IMR-90 (cell line): ENCODE data around the gene CERS4. TPM values are rescaled to one million over a fixed set of nuclear protein-coding genes. Genes with fewer than 3 reads are reported as not detected.

Experiments used
- ATAC-seq: fragments of 200-7000 bp; cut with Tn5 transposase; 2 replicates; pipeline ENCODE4 v1.9.1; 2020; ENCODE audit warnings: low read depth, mild to moderate bottlenecking, moderate library complexity
- BruUV-seq: library from RNA; stranded (reverse); fragments of 400-500 nt; replicated peaks from 2 replicates; lab custom pipeline; 2021; lab: Mats Ljungman, UMichigan
- CTCF ChIA-PET: fragments of 300-600 bp; formaldehyde crosslinking; extraction: SDS; loops from one replicate; lab custom pipeline; 2021; ENCODE audit warnings: antibody characterized with exemption; lab: Yijun Ruan, JAX
- POLR2A ChIA-PET: fragments of 300-600 bp; sonication (Branson Sonifier 250); formaldehyde crosslinking; loops from one replicate; lab custom pipeline; 2022; ENCODE audit warnings: antibody characterized with exemption; ENCODE audit not compliant: unreplicated experiment; lab: Charles Lee
- DNase-seq: peaks from one replicate; pipeline ENCODE4 v3.0.0; 2013
- H2AFZ ChIP-seq: replicated peaks from 2 replicates; pipeline ENCODE3; 2013; ENCODE audit warnings: low read length, mild to moderate bottlenecking; ENCODE audit not compliant: poor library complexity
- H2AK5ac ChIP-seq: 2 replicates; pipeline ENCODE4 v1.6.1; 2013; ENCODE audit warnings: low read depth, low read length, inconsistent platforms
- H2AK9ac ChIP-seq: replicated peaks from 2 replicates; pipeline ENCODE3; 2013; ENCODE audit warnings: mild to moderate bottlenecking, low read depth, low read length, moderate library complexity; ENCODE audit not compliant: poor library complexity
- H2BK120ac ChIP-seq: 2 replicates; pipeline ENCODE4 v1.6.1; 2013; ENCODE audit warnings: low read depth, low read length, inconsistent platforms
- H2BK15ac ChIP-seq: 3 replicates; pipeline ENCODE4 v1.6.1; 2013; ENCODE audit warnings: low read depth, low read length, inconsistent platforms
- H2BK20ac ChIP-seq: 2 replicates; pipeline ENCODE4 v1.6.1; 2013; ENCODE audit warnings: low read depth, mild to moderate bottlenecking, inconsistent platforms, low read length, moderate library complexity
- H2BK5ac ChIP-seq: 2 replicates; pipeline ENCODE4 v1.6.1; 2013; ENCODE audit warnings: mild to moderate bottlenecking, low read depth, low read length, inconsistent platforms; ENCODE audit not compliant: poor library complexity, severe bottlenecking
- H3K14ac ChIP-seq: replicated peaks from 2 replicates; pipeline ENCODE4 v1.6.1; 2013; ENCODE audit warnings: low read depth, low read length, inconsistent platforms
- H3K18ac ChIP-seq: 2 replicates; pipeline ENCODE4 v1.6.1; 2013; ENCODE audit warnings: low read depth, low read length, control low read depth
- H3K23ac ChIP-seq: 2 replicates; pipeline ENCODE4 v1.6.1; 2013; ENCODE audit warnings: low read depth, low read length, inconsistent platforms
- H3K27ac ChIP-seq: 2 replicates; pipeline ENCODE4 v1.5.1; 2013; ENCODE audit warnings: mild to moderate bottlenecking, control low read depth, low read length; ENCODE audit not compliant: insufficient read depth
- H3K27me3 ChIP-seq: 2 replicates; pipeline ENCODE4 v1.6.1; 2013; ENCODE audit warnings: low read length; ENCODE audit not compliant: control insufficient read depth, insufficient read depth
- H3K36me3 ChIP-seq: 2 replicates; pipeline ENCODE4 v1.6.1; 2013; ENCODE audit warnings: low read length, mixed read lengths; ENCODE audit not compliant: control insufficient read depth, insufficient read depth
- H3K4ac ChIP-seq: 2 replicates; pipeline ENCODE4 v1.6.1; 2013; ENCODE audit warnings: low read depth, low read length, inconsistent platforms
- H3K4me1 ChIP-seq: 2 replicates; pipeline ENCODE4 v1.6.1; 2013; ENCODE audit warnings: low read length, mixed read lengths; ENCODE audit not compliant: control insufficient read depth, insufficient read depth
- H3K4me2 ChIP-seq: 2 replicates; pipeline ENCODE4 v1.6.1; 2013; ENCODE audit warnings: low read depth, mild to moderate bottlenecking, control low read depth, low read length, moderate library complexity
- H3K4me3 ChIP-seq: 2 replicates; pipeline ENCODE4 v1.5.1; 2013; ENCODE audit warnings: low read depth, mild to moderate bottlenecking, control low read depth, low read length, moderate library complexity; ENCODE audit not compliant: insufficient read depth
- H3K56ac ChIP-seq: 2 replicates; pipeline ENCODE4 v1.6.1; 2013; ENCODE audit warnings: low read length, inconsistent platforms; ENCODE audit not compliant: insufficient read depth; ENCODE audit errors: extremely low read depth
- H3K79me1 ChIP-seq, 2 experiments: 2 replicates each; pipeline ENCODE4 v1.6.1; 2013; ENCODE audit warnings: low read length in 2 of 2, inconsistent platforms in 1 of 2, low read depth in 1 of 2
- H3K9ac ChIP-seq: 2 replicates; pipeline ENCODE4 v1.6.1; 2013; ENCODE audit warnings: low read depth, low read length, control low read depth
- H3K9me1 ChIP-seq: 2 replicates; pipeline ENCODE4 v1.6.1; 2013; ENCODE audit warnings: low read length, inconsistent platforms; ENCODE audit not compliant: insufficient read depth
- H3K9me3 ChIP-seq: 2 replicates; pipeline ENCODE4 v1.6.1; 2013; ENCODE audit warnings: low read length; ENCODE audit not compliant: control insufficient read depth, insufficient read depth
- H4K20me1 ChIP-seq: 2 replicates; pipeline ENCODE4 v1.6.1; 2013; ENCODE audit warnings: low read length, inconsistent platforms; ENCODE audit not compliant: insufficient read depth
- H4K5ac ChIP-seq: 2 replicates; pipeline ENCODE4 v1.6.1; 2013; ENCODE audit warnings: mild to moderate bottlenecking, low read depth, low read length, control low read depth
- H4K8ac ChIP-seq, 2 experiments: 2 replicates each; pipeline ENCODE4 v1.6.1; 2013; ENCODE audit warnings: low read depth in 2 of 2, low read length in 2 of 2, control low read depth in 1 of 2, inconsistent platforms in 1 of 2
- H4K91ac ChIP-seq: 2 replicates; pipeline ENCODE4 v1.6.1; 2013; ENCODE audit warnings: low read depth, low read length, inconsistent platforms; ENCODE audit not compliant: insufficient read depth
- CEBPB ChIP-seq: IDR thresholded peaks from 2 replicates; pipeline ENCODE4 v1.6.1; 2012; ENCODE audit warnings: low read depth, low read length, improper control_type of control experiment
- CHD1 ChIP-seq: IDR thresholded peaks from 2 replicates; pipeline ENCODE4 v1.6.1; 2012; ENCODE audit warnings: low read depth, low read length, improper control_type of control experiment
- CTCF ChIP-seq: conservative IDR thresholded peaks from 2 replicates; pipeline ENCODE4 v1.5.1; 2012; ENCODE audit warnings: mild to moderate bottlenecking, low read depth, low read length, improper control_type of control experiment
- MAZ ChIP-seq: IDR thresholded peaks from 2 replicates; pipeline ENCODE4 v1.6.1; 2012; ENCODE audit warnings: low read depth, mild to moderate bottlenecking, low read length, improper control_type of control experiment, moderate library complexity, borderline replicate concordance
- MXI1 ChIP-seq: IDR thresholded peaks from 2 replicates; pipeline ENCODE4 v1.6.1; 2012; ENCODE audit warnings: low read depth, mild to moderate bottlenecking, low read length, moderate library complexity, borderline replicate concordance
- RAD21 ChIP-seq: IDR thresholded peaks from 2 replicates; pipeline ENCODE4 v1.6.1; 2012; ENCODE audit warnings: low read length, improper control_type of control experiment
- RCOR1 ChIP-seq: IDR thresholded peaks from 2 replicates; pipeline ENCODE4 v1.6.1; 2012; ENCODE audit warnings: mild to moderate bottlenecking, low read length, improper control_type of control experiment; ENCODE audit not compliant: insufficient replicate concordance
- RFX5 ChIP-seq: IDR thresholded peaks from 2 replicates; pipeline ENCODE4 v1.8.0; 2012; ENCODE audit warnings: low read depth, mild to moderate bottlenecking, low read length, moderate library complexity
- WGBS, 2 experiments: methylation state at CpG; one replicate each; pipeline versions ENCODE4 v1.1.5 to v1.1.7; 2013; ENCODE audit warnings: missing lambda C conversion rate in 2 of 2; ENCODE audit not compliant: insufficient read length in 1 of 2; ENCODE audit errors: extremely low coverage in 2 of 2; 5-methylcytosine and 5-hydroxymethylcytosine counted together
- dilution Hi-C: fragments of 300-500 bp; cut with HindIII; formaldehyde crosslinking; loops from one replicate; pipeline ENCODE4 v1.14.3; 2018; ENCODE audit warnings: low sequenced_read_pairs; ENCODE audit not compliant: unreplicated experiment
- in situ Hi-C: fragments of 300-500 bp; cut with MboI; formaldehyde crosslinking; loops from 3 replicates; pipeline ENCODE4 v1.14.3; 2019; ENCODE audit warnings: low sequenced_read_pairs, inconsistent platforms, mixed read lengths
- intact Hi-C: fragments of 100-400 bp; cut with micrococcal nuclease; formaldehyde crosslinking; loops from 2 replicates; pipeline ENCODE4 v1.10.0; 2022
- polyA plus RNA-seq, 3 experiments: library from polyadenylated mRNA; depleted of rRNA; stranded (reverse); fragments of >200 nt; gene quantifications; 2 replicates each; pipeline ENCODE4 v1.2.3, GENCODE V29; 2012; ENCODE audit warnings: low replicate concordance in 1 of 3
- total RNA-seq: library from RNA; depleted of rRNA; stranded (reverse); fragments of >200 nt; gene quantifications from 2 replicates; pipeline ENCODE4 v1.2.3, GENCODE V29; 2012
- TF ChIP-seq, protein P1 (sequence below): fragments of 150-350 bp; IDR thresholded peaks from 2 replicates; pipeline ENCODE4 v1.6.1; 2016; ENCODE audit warnings: low read depth, mild to moderate bottlenecking, low read length, moderate library complexity, borderline replicate concordance

The CERS4 gene
- total and polyA plus RNA-seq, 2 of the 4 experiments (the other 2 are of a cell fraction): 3.2 to 5.7 TPM

- no peak overlapping the region for H3K4me2 ChIP-seq
- BruUV-seq: no TSS peak
- H2BK5ac ChIP-seq: no peak overlapping the region
- H2AK9ac ChIP-seq: no peak overlapping the region
- no peak overlapping the region for H3K14ac ChIP-seq
- ATAC-seq (peak; percentile 10; the same call in 1 of the 2 replicates), DNase-seq (no peak)
- H3K36me3 ChIP-seq: 0 out of 2 replicates have a peak, but pooled peaks cover 2% of the 10 kb centered on the region
- H3K18ac ChIP-seq: no peak overlapping the region
- 69% methylated on average over 3 of the region's 7 CpGs; no CpG with 5 or more reads in 1 of the 2 experiments for WGBS, 2 experiments
- no peak overlapping the region for H3K27ac ChIP-seq
- no peaks in the 10 kb centered on the region for H4K20me1 ChIP-seq
- H3K79me1 ChIP-seq: peaks cover 6 to 19% of the 10 kb centered on the region in 2 experiments; a peak in 3 of 4 replicates
- H4K8ac ChIP-seq: no peak overlapping the region
- TF ChIP-seq, protein P1, sequence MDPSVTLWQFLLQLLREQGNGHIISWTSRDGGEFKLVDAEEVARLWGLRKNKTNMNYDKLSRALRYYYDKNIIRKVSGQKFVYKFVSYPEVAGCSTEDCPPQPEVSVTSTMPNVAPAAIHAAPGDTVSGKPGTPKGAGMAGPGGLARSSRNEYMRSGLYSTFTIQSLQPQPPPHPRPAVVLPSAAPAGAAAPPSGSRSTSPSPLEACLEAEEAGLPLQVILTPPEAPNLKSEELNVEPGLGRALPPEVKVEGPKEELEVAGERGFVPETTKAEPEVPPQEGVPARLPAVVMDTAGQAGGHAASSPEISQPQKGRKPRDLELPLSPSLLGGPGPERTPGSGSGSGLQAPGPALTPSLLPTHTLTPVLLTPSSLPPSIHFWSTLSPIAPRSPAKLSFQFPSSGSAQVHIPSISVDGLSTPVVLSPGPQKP: no peak
- TF ChIP-seq RAD21 (no peak), CEBPB (no peak), RCOR1 (no peak), CHD1 (no peak), CTCF (no peak), MAZ (no peak), RFX5 (no peak), MXI1 (no peak)
- no peak overlapping the region for H3K4ac ChIP-seq
- no peak overlapping the region for H3K4me3 ChIP-seq
- H2BK120ac ChIP-seq: no peak overlapping the region
- peaks cover 3% of the 10 kb centered on the region; the same call in 1 of the 2 replicates for H3K9me1 ChIP-seq
- H2BK20ac ChIP-seq: no peak overlapping the region
- H3K4me1 ChIP-seq: peaks cover 5% of the 10 kb centered on the region
- no peak overlapping the region for H3K23ac ChIP-seq
- no peak overlapping the region for H2AFZ ChIP-seq
- no peak overlapping the region for H4K5ac ChIP-seq
- in situ Hi-C loops (no loop called here), dilution Hi-C loops (no loop called here), intact Hi-C loops (no loop called here)
- no peak overlapping the region for H2AK5ac ChIP-seq
- no peak overlapping the region for H3K9ac ChIP-seq
- H4K91ac ChIP-seq: no peak overlapping the region
- H3K56ac ChIP-seq: no peak overlapping the region
- POLR2A ChIA-PET: no interaction called here
- H3K27me3 ChIP-seq: no peaks in the 10 kb centered on the region
- CTCF ChIA-PET: no interaction called here
- H2BK15ac ChIP-seq: no peak overlapping the region
- no peaks in the 10 kb centered on the region for H3K9me3 ChIP-seq
Measured at GRCh38 chr19:8302734-8303133, 93.6 kb downstream of the CERS4 start.
